CD14-positive monocyte (primary cell): ENCODE measurements around the gene EFNB3. TPM values are rescaled to one million over a fixed set of nuclear protein-coding genes. Genes with fewer than 3 reads are reported as not detected.

ENCODE experiments used
- DNase-seq, 3 donors: peaks; one replicate each; pipeline ENCODE4 v3.0.0-alpha.2; 2011 to 2022
- H2AFZ ChIP-seq: 2 replicates; pipeline ENCODE4 v1.6.0; 2012; ENCODE audit warnings: mild to moderate bottlenecking, low read depth, low read length, inconsistent platforms; ENCODE audit not compliant: insufficient read depth, poor library complexity, severe bottlenecking
- H3K27ac ChIP-seq, 2 donors: 1 replicate in 1 of 2; 2 replicates in 1 of 2; pipeline ENCODE4 v1.5.1; 2012 to 2013; ENCODE audit warnings: low read length in 2 of 2, control low read depth in 1 of 2, inconsistent platforms in 1 of 2, low read depth in 1 of 2, mild to moderate bottlenecking in 1 of 2
- H3K27me3 ChIP-seq, 2 donors: one replicate each; pipeline versions ENCODE4 v1.6.0 to v1.6.1; 2011 to 2013; ENCODE audit warnings: low read length in 2 of 2; ENCODE audit not compliant: control insufficient read depth in 2 of 2, insufficient read depth in 2 of 2
- H3K36me3 ChIP-seq, 2 donors: replicated peaks in 1 of 2; 1 replicate in 1 of 2; 2 replicates in 1 of 2; pipeline versions ENCODE4 v1.5.1 to v1.6.1; 2012 to 2013; ENCODE audit warnings: low read length in 2 of 2, control low read depth in 1 of 2, inconsistent platforms in 1 of 2, mild to moderate bottlenecking in 1 of 2; ENCODE audit not compliant: insufficient read depth in 2 of 2, control insufficient read depth in 1 of 2
- H3K4me1 ChIP-seq, 2 donors: 1 replicate in 1 of 2; 2 replicates in 1 of 2; pipeline versions ENCODE4 v1.5.1 to v1.6.1; 2012 to 2013; ENCODE audit warnings: low read length in 2 of 2, control low read depth in 1 of 2, inconsistent platforms in 1 of 2, mild to moderate bottlenecking in 1 of 2, moderate library complexity in 1 of 2; ENCODE audit not compliant: insufficient read depth in 2 of 2, control insufficient read depth in 1 of 2
- H3K4me2 ChIP-seq: replicated peaks from 2 replicates; pipeline ENCODE3; 2012; ENCODE audit warnings: low read length, moderate library complexity, mild to moderate bottlenecking; ENCODE audit not compliant: poor library complexity, severe bottlenecking; ENCODE audit errors: extremely low read depth
- H3K4me3 ChIP-seq, 3 experiments: fragments of 200-600 bp in 1 of 3; sonication (generic) in 1 of 3; replicated peaks in 1 of 3; 1 replicate in 2 of 3; 2 replicates in 1 of 3; pipeline ENCODE4 v1.5.1; 2011 to 2013; ENCODE audit warnings: low read length in 3 of 3, mild to moderate bottlenecking in 3 of 3, control low read depth in 2 of 3, low read depth in 2 of 3, inconsistent platforms in 1 of 3, moderate library complexity in 1 of 3
- H3K79me2 ChIP-seq: 2 replicates; pipeline ENCODE4 v1.6.0; 2012; ENCODE audit warnings: mild to moderate bottlenecking, control low read depth, inconsistent platforms, low read length, moderate library complexity; ENCODE audit not compliant: insufficient read depth
- H3K9ac ChIP-seq: 2 replicates; pipeline ENCODE4 v1.6.0; 2017; ENCODE audit warnings: low read length, mild to moderate bottlenecking; ENCODE audit not compliant: insufficient read depth, poor library complexity, severe bottlenecking
- H3K9me3 ChIP-seq, 2 donors: replicated peaks in 1 of 2; 1 replicate in 1 of 2; 2 replicates in 1 of 2; pipeline versions ENCODE4 v1.5.1 to v1.6.1; 2012 to 2013; ENCODE audit warnings: low read length in 2 of 2, control low read depth in 1 of 2; ENCODE audit not compliant: control insufficient read depth in 1 of 2, insufficient read depth in 1 of 2
- H4K20me1 ChIP-seq: 2 replicates; pipeline ENCODE4 v1.6.0; 2012; ENCODE audit warnings: mild to moderate bottlenecking, low read length, control low read depth, moderate library complexity; ENCODE audit not compliant: insufficient read depth
- H3K27ac Mint-ChIP-seq, 7 donors: one replicate each; pipeline ENCODE4 v1.8.0; 2020; ENCODE audit warnings: mild to moderate bottlenecking in 7 of 7, mixed read lengths in 7 of 7, moderate library complexity in 6 of 7, inconsistent platforms in 2 of 7
- H3K27me3 Mint-ChIP-seq, 3 donors: one replicate each; pipeline ENCODE4 v1.8.0; 2021 to 2022; ENCODE audit warnings: low read depth in 3 of 3, mild to moderate bottlenecking in 3 of 3, mixed read lengths in 3 of 3, moderate library complexity in 3 of 3, inconsistent platforms in 1 of 3
- H3K36me3 Mint-ChIP-seq, 2 donors: one replicate each; pipeline ENCODE4 v1.8.0; 2020; ENCODE audit warnings: mixed read lengths in 2 of 2, inconsistent platforms in 1 of 2, mild to moderate bottlenecking in 1 of 2
- H3K4me1 Mint-ChIP-seq: one replicate; pipeline ENCODE4 v1.8.0; 2020; ENCODE audit warnings: mild to moderate bottlenecking, mixed read lengths
- H3K4me3 Mint-ChIP-seq, 2 donors: one replicate each; pipeline ENCODE4 v1.8.0; 2020; ENCODE audit warnings: mild to moderate bottlenecking in 2 of 2, mixed read lengths in 2 of 2, moderate library complexity in 1 of 2
- H3K9me3 Mint-ChIP-seq, 7 donors: one replicate each; pipeline ENCODE4 v1.8.0; 2020 to 2022; ENCODE audit warnings: mixed read lengths in 7 of 7, mild to moderate bottlenecking in 6 of 7, moderate library complexity in 6 of 7, inconsistent platforms in 2 of 7
- WGBS: methylation state at CpG from one replicate; pipeline ENCODE4 v1.1.5; 2013; ENCODE audit warnings: missing lambda C conversion rate; ENCODE audit not compliant: insufficient coverage; 5-methylcytosine and 5-hydroxymethylcytosine counted together
- intact Hi-C, 2 donors: fragments of 100-400 bp; cut with micrococcal nuclease; formaldehyde crosslinking; loops; one replicate each; pipeline versions ENCODE4 v1.15.0 to v1.15.1; 2023
- polyA plus RNA-seq, 3 donors: library from polyadenylated mRNA; depleted of rRNA in 1 of 3; unstranded in 2 of 3; stranded (reverse) in 1 of 3; fragments of 300-500 nt in 2 of 3; fragments of >200 nt in 1 of 3; fragmentation: Illumina TruSeq in 2 of 3; gene quantifications; 1 replicate in 2 of 3; 2 replicates in 1 of 3; pipeline ENCODE4 v1.2.3, GENCODE V29; 2012 to 2021
- TF ChIP-seq, protein P1 (sequence below): fragments of 200-600 bp; IDR thresholded peaks from one replicate; pipeline ENCODE4 v1.8.0; 2022; ENCODE audit warnings: antibody characterized with exemption, mild to moderate bottlenecking

Gene EFNB3
- polyA plus RNA-seq, 3 donors: 0.01 TPM; not detected in 2

GRCh38 chr17:7702776-7703175, 2.2 kb upstream of the EFNB3 start:
- H3K4me3 Mint-ChIP-seq: no peak overlapping the region
- TF ChIP-seq, protein P1, sequence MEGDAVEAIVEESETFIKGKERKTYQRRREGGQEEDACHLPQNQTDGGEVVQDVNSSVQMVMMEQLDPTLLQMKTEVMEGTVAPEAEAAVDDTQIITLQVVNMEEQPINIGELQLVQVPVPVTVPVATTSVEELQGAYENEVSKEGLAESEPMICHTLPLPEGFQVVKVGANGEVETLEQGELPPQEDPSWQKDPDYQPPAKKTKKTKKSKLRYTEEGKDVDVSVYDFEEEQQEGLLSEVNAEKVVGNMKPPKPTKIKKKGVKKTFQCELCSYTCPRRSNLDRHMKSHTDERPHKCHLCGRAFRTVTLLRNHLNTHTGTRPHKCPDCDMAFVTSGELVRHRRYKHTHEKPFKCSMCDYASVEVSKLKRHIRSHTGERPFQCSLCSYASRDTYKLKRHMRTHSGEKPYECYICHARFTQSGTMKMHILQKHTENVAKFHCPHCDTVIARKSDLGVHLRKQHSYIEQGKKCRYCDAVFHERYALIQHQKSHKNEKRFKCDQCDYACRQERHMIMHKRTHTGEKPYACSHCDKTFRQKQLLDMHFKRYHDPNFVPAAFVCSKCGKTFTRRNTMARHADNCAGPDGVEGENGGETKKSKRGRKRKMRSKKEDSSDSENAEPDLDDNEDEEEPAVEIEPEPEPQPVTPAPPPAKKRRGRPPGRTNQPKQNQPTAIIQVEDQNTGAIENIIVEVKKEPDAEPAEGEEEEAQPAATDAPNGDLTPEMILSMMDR: no peak
- no peak overlapping the region for H2AFZ ChIP-seq
- intact Hi-C loops: no loop called here
- peaks cover 25 to 42% of the 10 kb centered on the region in 2 donors for H3K27me3 ChIP-seq
- H4K20me1 ChIP-seq: no peaks in the 10 kb centered on the region
- peaks cover 9 to 29% of the 10 kb centered on the region in 2 donors for H3K36me3 ChIP-seq
- no peak overlapping the region for H3K9ac ChIP-seq
- H3K27ac ChIP-seq: no peak overlapping the region
- H3K9me3 ChIP-seq: peaks cover 0 to 12% of the 10 kb centered on the region in 2 donors
- H3K79me2 ChIP-seq: no peaks in the 10 kb centered on the region
- no peak overlapping the region for H3K4me2 ChIP-seq
- peaks cover 43 to 49% (median 45%) of the 10 kb centered on the region in 3 donors for H3K27me3 Mint-ChIP-seq
- 95% methylated on average over 10 of the region's 13 CpGs for WGBS
- peaks cover 9% of the 10 kb centered on the region for H3K4me1 Mint-ChIP-seq
- no peak overlapping the region for H3K4me3 ChIP-seq
- no peak for DNase-seq
- H3K9me3 Mint-ChIP-seq: peaks cover 0 to 11% (median 6%) of the 10 kb centered on the region in 7 donors
- no peak overlapping the region for H3K27ac Mint-ChIP-seq
- H3K4me1 ChIP-seq: peaks cover 0 to 9% of the 10 kb centered on the region in 2 donors
- peaks cover 43 to 53% of the 10 kb centered on the region in 2 donors for H3K36me3 Mint-ChIP-seq

GRCh38 chr17:7703584-7704479, 1.2 kb upstream of the EFNB3 start:
- H3K9ac ChIP-seq: no peak overlapping the region
- no peak for DNase-seq
- H3K4me2 ChIP-seq: no peak overlapping the region
- Mint-ChIP-seq H3K27me3 (peaks cover 48 to 58% (median 49%) of the 10 kb centered on the region in 3 donors), H3K36me3 (peaks cover 40 to 46% of the 10 kb centered on the region in 2 donors), H3K4me3 (peak overlapping the region in 1 of 2 donors; percentile 76), H3K4me1 (peaks cover 9% of the 10 kb centered on the region), H3K27ac (peak overlapping the region in 2 of 7 donors; percentile 2 to 73), H3K9me3 (peaks cover 0 to 11% (median 6%) of the 10 kb centered on the region in 7 donors)
- peaks cover 0 to 12% of the 10 kb centered on the region in 2 donors for H3K9me3 ChIP-seq
- WGBS: 70% methylated on average over 4 of the region's 24 CpGs
- no peaks in the 10 kb centered on the region for H4K20me1 ChIP-seq
- intact Hi-C loops: no loop called here
- no peak overlapping the region for H2AFZ ChIP-seq
- H3K4me3 ChIP-seq: no peak overlapping the region
- peaks cover 7 to 29% of the 10 kb centered on the region in 2 donors for H3K36me3 ChIP-seq
- peaks cover 25 to 45% of the 10 kb centered on the region in 2 donors for H3K27me3 ChIP-seq
- no peaks in the 10 kb centered on the region for H3K79me2 ChIP-seq
- peaks cover 0 to 9% of the 10 kb centered on the region in 2 donors for H3K4me1 ChIP-seq
- TF ChIP-seq, protein P1: no peak
- no peak overlapping the region for H3K27ac ChIP-seq
